RPMI7951 (cell line): ENCODE data around the gene BRS3. TPM values are rescaled to one million over a fixed set of nuclear protein-coding genes. Genes with fewer than 3 reads are reported as not detected.
"Not testable (repeated sequence)": the region's sequence is repeated elsewhere in the genome, so short reads cannot be mapped to it uniquely, and the experiment has no call there.

ENCODE experiments used
- DNase-seq: peaks from one replicate; pipeline ENCODE4 v3.0.0-alpha.2; 2012; ENCODE audit warnings: low read depth
- total RNA-seq: library from RNA; depleted of rRNA; stranded (reverse); fragments of >200 nt; shearing (Covaris generic); gene quantifications from 2 replicates; pipeline ENCODE4 v1.2.3, GENCODE V29; 2014; rRNA removed

The BRS3 gene
- not detected in 2 replicates for total RNA-seq

DNA sequence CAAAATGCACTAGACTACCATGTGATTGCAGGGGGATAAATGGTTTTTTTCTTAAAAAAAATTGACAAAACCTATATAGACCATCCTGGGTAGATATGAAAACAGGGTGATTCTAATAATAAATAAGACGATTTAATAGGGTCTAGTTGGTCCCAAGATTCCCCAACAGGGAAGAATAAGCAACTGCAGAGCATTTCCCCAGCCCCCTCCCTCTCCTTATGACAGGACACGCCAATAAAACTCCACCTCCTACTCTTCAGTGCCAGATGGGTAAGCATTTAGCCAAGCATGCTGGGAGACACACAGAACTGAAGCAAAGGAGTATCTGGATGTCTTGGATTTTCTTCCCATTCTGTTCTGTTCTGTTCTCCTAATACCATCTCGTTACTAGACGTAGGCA, at the start of gene BRS3:
TSS of gene BRS3 (plus strand) at position 301 of the 400 bp plus-strand sequence. CDS start 168 bp downstream, outside the sequence.
- DNase-seq: no peak

- no peak for DNase-seq
Observed at GRCh38 chrX:136438192-136438591, 49.6 kb upstream of the BRS3 start.

DNA sequence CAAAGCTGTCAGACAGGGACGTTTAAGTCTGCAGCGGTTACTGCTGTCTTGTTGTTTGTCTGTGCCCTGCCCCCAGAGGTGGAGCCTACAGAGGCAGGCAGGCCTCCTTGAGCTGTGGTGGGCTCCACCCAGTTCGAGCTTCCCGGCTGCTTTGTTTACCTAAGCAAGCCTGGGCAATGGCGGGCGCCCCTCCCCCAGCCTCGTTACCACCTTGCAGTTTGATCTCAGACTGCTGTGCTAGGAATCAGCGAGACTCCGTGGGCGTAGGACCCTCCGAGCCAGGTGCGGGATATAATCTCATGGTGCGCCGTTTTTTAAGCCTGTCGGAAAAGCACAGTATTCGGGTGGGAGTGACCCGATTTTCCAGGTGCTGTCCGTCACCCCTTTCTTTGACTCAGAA, 42.1 kb upstream of the BRS3 start:
- not testable (repeated sequence) for DNase-seq

- DNase-seq: no peak
Observed at GRCh38 chrX:136446208-136446607, 41.5 kb upstream of the BRS3 start.

DNA sequence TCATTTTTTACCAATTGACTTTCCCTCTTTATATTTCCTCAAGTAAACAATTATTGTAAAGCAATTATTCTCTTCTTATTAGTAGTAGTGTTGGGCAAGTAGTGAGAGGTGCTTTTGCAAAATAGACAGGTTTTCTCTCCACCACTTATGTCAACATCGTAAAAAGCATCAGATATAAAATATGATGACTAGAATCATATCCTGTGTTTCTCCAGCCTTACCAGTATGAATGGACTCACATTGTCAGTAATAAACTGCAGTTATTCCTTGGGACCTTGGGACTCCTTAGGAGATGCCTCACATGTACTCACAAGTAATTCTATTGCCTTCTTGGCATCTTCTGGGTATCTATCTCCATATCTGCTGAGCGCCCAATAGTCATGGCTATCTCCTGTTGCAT, 40.4 kb upstream of the BRS3 start:
- DNase-seq: no peak

DNA sequence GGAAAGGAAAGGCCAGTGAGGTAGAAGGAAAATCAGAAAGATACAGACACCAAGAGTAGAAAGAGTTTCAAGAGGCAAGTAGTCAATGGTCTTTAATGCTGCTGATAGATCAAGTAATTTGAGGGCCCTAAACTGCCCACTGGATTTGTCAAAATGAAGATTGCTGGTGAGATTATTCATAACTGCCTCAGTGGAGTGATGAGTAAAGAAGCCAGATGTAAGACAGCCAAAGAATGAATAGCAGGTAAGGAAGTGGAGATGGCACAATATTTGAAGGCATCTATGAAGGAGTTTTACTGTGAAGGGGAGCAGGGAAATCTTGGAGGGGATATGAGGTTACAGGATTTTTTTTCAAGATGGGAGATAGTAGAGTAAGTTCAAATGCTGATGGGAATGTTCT, 39.8 kb upstream of the BRS3 start:
- no peak for DNase-seq

DNA sequence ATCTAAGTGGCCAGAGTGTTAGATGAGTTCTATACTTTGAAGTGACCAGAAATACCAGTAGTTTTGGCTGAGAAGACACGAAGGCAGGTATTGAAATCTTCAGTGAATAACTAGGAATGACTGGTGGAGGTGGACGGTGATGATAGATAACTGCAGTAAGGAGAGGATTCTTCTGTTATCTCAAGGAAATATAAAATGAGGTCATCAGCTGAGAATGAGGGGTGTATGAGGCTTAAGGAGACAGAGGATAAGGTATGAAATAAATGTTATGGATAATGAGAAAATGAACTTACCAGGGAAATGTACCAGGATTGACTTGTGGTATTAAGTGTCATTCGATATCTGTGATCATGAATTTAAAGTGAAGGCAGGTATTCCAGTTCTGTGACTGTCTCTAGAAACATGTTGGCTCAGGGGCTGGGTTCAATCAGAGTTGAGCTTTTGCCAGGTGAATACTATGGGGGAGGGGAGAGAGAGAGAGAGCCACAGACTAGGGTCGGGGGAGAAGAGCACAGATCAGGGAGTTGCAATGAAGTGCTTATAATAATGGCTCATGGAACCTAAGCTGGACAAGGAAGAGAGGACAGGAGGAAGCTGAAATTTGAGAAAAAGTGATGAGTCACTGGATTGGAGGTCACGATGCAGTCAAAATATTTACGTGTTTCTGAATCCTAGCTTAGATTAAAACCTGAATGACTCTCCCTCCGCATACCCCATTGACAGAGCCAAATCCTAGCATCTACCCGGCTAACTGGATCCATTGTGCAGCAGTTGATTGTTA, 37.5 kb upstream of the BRS3 start:
- DNase-seq: no peak

DNA sequence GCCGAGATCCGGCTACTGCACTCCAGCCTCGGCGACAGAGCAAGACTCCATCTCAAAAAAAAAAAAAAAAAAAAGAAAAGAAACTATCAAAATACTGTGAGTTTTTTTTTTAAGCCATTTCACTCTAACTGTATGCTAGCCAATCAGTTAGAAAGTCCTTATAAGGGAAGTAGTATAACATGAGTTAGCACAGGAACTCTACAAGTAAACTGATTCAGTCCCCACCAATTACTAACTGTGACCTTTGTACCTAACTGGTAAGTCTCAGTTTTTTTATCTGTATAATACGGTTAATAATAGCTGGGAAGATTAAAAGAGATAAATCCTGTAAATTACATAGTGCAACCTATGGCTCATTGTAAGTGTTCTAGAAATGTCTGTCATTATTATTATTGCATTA, 35.1 kb upstream of the BRS3 start:
- no peak for DNase-seq

DNA sequence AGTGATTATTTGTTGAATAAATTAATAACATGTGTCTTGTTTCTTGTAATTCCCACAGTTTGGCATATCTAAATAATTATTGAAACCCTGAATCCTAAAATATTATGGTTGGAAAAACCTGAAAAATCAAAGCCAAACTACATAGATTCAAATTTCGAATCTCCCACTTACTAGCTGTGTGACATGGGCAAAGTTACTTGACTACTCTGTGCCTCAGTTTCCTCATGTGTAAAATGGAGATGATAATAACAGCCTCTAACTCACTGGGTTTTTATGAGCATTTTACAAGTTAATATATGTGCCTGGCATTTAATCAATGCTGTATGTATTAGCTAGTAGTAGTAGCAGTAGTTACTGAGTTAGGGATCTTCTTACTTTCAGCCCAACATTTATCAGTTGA, 34.6 kb upstream of the BRS3 start:
- no peak for DNase-seq

GRCh38 chrX:136453771-136454170, 34.0 kb upstream of the BRS3 start:
- no peak for DNase-seq

DNA sequence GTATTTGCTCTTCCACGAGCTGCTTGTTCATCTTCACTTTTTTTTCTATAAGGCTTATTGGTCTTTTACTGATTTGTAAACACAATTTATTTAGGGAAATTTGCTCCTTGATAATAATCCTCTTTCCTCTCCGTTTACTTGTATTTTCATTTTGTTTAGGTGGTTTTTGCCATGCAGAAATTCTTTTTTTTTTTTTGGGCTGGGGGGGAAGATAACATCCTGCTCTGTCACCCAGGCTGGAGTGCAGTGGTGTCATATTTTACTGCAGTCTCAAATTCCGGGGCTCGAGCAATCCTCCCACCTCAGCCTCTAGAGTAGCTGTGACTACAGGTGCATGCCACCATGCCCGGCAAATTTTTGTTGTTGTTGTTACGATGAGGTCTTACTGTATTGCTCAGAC, 31.6 kb upstream of the BRS3 start:
- DNase-seq: no peak

GRCh38 chrX:136457303-136457917, 30.3 kb upstream of the BRS3 start:
- DNase-seq: no peak

- DNase-seq: no peak
Observed at GRCh38 chrX:136464589-136464988, 23.2 kb upstream of the BRS3 start.

GRCh38 chrX:136467303-136467702, 20.4 kb upstream of the BRS3 start:
- no peak for DNase-seq

DNA sequence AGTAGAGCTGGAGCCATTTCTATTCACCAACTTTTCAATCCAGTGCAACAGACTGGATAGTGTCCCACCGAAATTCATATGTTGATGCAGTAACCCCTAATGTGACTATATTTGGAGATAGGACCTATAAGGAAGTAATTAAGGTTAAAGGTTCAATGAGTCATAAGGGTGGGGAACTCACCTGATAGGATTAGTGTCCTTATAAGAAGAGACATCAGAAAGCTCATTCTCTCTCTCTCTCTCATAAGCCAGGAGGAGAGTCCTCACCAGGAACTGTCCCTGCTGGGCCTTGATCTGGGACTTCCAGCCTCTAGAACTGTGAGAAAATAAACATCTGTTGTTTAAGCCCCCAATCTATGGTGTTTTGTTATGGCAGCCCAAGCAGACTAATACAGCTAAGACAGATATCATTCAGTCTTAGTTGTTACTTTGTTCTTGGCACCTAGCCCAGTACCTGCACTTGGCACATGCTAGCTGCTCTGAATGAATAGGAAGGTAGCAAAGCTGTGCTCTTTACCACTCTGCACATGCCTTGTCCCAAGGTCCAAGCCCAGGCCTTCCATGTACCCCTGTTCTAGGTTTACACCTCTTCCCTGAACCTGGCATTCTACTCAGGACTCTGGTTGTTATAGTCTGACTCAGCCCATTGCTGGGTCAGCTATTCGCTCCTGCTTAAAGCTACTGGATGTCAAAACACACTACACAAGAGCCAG, 19.2 kb upstream of the BRS3 start:
- no peak for DNase-seq

DNA sequence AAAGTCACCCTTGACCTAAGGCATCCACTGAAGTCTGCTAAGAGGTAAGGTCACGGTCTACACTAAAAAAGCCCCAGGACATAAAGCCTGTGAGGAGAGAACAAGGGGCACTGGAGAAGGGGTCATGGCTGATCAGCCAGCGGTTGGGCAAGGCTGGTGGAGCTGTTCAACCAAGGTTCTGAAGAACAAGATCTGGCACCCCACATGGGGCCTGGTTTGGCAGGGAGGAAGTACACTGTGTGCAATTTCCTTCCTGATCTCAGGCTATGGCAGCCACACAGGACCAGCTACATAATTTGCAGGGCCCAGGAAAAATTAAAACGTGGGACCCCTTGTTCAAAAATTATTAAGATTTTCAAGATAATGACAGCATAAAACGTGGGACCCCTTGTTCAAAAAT, 14.1 kb upstream of the BRS3 start:
- DNase-seq: no peak

GRCh38 chrX:136475236-136475635, 12.5 kb upstream of the BRS3 start:
- DNase-seq: no peak

- no peak for DNase-seq
Observed at GRCh38 chrX:136476501-136476900, 11.2 kb upstream of the BRS3 start.

GRCh38 chrX:136477026-136477425, 10.7 kb upstream of the BRS3 start:
- no peak for DNase-seq

- DNase-seq: no peak
Observed at GRCh38 chrX:136480383-136480782, 7.4 kb upstream of the BRS3 start.

GRCh38 chrX:136488706-136489105, 959 bp downstream of the BRS3 start:
- no peak for DNase-seq

DNA sequence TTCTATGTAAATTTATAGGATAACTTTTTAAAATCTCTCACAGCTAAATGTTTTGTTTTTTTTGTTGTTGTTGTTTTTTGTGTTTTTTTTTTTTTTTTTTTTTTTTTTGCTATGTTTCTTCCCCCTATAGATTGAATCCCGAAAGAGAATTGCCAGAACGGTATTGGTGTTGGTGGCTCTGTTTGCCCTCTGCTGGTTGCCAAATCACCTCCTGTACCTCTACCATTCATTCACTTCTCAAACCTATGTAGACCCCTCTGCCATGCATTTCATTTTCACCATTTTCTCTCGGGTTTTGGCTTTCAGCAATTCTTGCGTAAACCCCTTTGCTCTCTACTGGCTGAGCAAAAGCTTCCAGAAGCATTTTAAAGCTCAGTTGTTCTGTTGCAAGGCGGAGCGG, 4.1 kb downstream of the BRS3 start:
- no peak for DNase-seq

- DNase-seq: no peak
Observed at GRCh38 chrX:136493011-136493410, 5.3 kb downstream of the BRS3 start.
